Activated T-helper 9 cell treated with anti-CD3 and anti-CD28 coated beads, Interleukin-2, amount 50 U/mL, for 16 hours (primary cell): ENCODE data around the gene MSI2.
A peak's percentile ranks its signal among the peaks of the same experiment; 100 is the strongest.
"Not testable (repeated sequence)": the region's sequence is repeated elsewhere in the genome, so short reads cannot be mapped to it uniquely, and the experiment has no call there.

ENCODE experiments used
- DNase-seq: peaks from one replicate; pipeline ENCODE4 v3.0.0-alpha.2; 2020; ENCODE audit warnings: low read depth

Gene MSI2

DNA sequence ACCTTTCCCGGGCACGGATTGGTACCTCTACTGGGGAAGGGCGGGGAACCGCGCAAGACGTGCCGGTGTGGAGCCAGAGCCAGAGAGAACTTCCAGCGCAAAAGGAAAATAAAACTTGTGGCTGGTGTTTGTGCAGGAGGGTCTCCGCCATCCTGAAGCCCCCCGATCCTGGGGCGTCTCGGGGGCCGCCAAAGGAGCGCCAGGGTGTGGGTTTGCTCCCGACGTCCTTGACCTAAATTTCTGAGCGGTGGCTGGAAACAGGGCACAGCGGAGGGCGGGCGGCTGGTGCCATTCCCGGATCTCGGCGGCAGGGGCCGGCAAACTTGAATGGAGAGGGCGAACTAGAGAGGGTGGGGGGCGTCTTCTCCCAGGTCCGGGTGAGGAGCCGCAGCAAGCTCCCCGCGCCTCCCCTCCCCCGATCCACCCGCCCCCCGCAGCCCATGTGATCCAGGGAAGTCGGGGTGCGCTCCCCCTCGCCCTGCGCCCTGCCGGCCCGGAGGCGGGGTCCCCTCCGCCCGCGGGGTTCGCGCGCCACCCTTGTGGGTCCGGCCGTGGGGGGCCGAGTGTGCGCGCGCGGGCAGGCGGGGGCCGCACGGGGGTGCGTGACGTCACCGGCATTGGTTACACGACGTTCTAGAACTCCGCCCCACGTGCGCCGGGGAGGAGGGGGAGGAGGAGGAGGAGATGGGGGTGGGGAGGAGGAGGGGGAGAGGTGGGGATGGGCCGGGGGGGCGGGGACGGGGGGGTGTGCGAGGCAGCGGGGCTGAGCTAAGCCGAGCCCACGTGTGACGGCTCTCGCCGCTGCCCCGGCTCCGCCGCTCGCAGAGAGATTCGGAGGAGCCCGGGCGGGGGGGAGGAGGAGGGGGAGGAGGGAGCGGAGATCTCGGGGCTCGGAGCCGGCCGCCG is at the start of gene MSI2:
Gene MSI2, plus strand, starts transcription at position 748 of the 906 bp plus-strand sequence. CDS start 220 bp downstream, outside the sequence.
- peak; percentile 88 for DNase-seq

DNA sequence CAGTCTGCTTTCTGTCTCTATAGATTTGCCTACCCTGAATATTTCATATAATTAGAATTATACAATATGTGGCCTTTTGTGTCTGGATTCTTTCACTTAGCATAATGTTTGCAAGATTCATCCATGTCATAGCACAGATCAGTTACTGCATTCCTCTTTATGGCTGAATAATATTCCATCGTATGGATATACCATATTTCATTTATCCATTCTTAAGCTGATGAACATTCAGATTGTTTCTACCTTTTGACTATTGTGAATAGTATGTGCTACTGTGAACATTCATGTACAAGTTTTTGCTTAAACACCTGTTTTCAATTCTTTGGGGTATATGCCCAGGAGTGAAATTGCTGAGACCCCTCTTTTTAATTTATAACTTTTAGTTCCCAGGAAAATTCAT is 49.4 kb upstream of the MSI2 start:
- DNase-seq: no peak

DNA sequence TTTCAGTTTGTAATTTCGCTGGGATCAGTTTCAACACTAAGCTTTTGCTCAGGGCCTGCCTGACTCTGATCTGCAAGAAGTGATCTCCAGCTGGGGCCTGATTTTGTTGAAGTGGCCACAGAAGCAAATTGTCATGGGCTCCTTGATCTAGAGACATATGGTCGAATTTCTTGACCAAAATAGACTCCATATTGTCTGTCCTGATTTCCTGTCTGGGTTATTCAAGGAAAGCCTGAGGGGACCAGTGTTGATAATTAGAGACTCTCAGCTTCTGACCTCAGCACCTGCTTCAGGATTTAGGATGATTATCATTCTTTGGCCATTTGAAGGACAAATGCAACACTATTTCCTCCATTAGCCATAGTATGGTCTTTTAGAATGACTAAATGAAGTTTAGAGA is 48.9 kb upstream of the MSI2 start:
- DNase-seq: no peak

DNA sequence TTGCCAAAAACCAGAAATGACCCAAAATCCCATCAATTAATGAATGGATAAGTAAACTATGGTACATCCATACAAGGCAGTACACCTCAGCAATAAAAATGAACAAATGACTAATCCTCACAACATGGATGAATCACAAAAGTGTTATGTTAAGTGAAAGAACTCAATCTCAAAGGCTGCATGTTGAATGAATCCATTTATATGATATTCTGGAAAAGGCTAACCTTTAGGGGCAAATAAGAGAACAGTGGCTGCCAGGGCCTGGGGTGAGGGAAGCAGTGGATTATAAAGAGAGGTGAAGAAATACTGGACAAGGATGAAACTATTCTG is 46.1 kb upstream of the MSI2 start:
- no peak for DNase-seq

DNA sequence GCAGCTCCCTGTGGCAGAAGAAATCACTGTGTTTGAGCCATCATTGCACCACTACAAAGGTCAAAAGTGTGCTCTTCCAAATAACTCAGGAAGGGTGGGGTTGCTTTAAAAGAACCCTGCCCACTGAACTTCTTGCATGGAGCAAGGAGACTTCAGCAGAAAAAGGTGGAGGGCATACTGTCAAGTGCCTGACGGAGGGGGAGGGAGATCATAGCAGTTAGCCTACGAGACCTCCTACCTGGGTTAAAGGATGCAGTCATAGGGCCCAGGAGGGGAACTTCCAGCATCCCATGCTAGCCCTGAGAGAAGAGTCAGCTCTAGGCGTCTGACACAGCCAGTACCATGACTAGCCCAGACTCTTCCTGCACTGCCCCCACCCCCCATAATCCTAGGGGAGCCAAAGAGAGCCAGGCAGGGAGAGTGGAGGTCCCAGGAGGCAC is 45.3 kb upstream of the MSI2 start:
- no peak for DNase-seq

DNA sequence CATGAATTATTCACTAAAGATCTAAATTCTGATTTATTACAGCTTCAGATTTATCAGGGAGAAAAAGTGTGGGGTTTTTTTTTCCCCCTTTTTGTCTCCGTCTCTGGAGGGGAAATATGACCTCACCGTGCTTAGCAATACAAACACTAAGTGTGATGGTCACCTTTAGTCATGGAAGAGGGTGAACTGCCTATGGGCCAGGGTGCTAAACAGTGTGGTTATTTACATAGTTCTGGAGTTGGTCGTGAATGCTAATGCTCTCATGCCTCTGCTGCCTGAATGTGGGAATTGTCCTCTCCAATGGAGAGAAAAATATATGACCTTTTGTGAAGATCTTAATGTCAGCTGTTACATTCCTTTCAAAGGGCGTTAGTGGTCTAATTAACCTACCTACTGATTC is 44.8 kb upstream of the MSI2 start:
- DNase-seq: no peak

DNA sequence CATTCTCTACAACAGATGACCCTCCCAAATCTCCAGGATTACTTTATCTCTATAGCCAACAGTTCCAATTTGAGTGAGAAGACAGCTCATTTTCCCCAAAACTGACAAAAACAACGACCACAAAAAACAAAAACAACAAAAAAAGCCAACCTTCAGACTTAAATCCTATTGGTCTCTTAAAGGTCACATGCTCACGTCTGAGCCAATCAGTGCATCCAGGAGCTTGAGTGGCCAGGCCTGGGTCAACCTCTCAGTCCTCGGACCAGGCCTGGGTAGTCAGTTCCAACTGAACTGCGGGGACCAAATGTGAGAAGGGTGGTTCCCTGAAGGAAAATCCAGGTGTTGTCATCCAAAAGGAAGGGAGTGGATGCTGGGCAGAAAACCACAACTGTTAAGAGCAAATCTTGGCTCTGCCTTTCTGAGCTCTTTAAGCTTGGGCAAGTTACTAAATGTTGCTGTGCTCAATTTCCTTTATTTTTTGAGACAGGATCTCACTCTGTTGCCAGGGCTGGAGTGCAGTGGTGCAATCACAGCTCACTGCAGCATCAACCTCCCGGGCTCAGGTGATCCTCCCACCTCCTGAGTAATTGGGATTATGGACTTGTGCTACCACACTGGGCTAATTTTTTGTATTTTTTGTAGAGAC is 43.0 kb upstream of the MSI2 start:
- DNase-seq: no peak

DNA sequence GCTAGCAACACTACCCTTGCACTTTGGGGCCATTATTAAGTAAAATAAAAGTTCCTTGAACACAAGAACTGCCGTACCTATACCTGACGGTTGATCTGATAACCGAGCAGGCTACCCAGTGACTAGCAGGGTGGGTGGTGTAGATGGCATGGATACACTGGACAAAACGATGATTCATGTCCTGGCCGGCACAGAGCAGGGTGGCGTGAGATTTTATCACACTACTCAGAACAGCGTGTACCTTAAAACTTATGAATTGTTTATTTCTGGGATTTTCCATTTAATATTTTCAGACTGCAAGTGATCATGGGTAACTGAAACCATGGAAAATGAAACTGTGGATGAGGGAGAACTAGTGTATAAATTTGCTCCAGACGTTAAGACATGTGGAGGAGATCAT is 41.0 kb upstream of the MSI2 start:
- no peak for DNase-seq

DNA sequence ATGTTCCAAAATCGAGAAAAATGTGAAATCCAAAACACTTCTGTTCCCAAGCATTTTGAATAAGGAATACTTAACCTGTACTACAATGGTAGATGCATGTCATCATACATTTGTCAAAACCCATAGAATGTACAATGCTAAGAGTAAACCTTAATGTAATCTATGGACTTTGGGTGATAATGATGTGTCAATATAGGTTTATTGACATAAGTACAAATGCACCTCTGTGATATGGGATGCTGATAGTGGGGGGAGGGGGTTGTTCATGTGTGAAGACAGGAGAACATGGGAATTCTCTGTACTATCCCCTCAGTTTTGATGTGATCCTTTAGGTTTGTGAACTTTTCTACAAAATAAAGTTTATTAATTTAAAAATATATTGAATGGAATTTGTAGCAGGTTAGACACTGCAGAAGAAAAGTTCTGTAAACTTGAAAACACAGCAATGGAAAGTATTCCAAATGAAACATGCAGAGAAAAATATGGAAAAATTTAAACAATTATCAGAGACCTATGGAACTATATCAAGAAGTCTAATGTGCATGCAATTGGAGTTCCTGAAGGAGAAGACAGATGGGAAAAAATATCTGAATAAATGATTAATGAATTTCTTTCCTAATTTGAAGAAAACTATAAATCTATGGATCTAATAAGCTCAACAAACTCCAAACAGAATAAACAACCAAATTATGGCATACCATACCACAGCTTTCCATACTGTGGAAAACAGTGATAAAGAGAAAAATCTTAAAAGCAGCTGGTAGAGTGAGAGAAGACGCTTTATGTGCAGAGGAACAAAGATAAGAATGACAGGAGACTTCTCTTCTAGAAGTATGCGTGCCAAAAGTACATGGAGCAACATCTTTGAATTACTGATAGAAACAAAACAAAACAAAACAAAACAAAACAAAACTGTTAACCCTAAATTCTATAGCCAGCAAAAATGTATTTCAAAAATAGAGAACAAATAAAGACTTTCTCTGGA is 34.7 kb upstream of the MSI2 start:
- DNase-seq: no peak

DNA sequence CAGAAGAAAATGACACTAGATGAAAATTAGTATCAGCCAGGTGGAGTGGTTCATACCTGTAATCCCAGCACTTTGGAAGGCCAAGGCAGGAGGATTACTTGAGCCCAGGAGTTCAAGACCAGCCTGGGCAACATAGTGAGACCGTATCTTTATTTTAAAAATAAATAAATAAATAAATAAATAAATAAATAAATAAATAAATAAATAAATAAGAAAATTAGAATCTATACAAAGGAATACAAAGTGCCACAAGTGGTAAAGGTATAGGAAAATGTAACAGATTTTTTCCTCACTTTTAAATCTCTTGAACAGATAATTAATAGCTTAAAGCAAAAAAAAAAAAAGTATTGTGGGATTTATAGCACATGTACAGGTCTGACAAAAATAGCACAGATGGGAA is 33.9 kb upstream of the MSI2 start:
- not testable (repeated sequence) for DNase-seq

DNA sequence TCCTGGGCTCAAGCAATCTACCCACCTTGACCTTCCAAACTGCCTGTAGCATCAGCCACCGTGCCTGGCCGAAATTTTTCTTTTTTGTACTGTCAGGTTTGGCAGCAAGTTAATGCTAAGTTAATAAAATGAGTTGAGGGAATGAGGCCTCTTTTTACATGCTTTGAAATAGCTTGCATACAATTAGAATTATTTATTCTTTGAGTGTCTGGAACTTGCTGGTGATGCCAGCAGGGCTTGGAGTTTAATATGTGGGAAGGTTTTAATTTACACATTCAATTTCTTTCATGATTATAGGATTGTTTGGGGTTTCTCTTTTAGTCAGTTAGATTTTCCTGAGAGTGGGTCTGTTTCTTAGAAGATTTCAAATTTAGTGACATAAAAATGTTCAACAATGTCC is 31.2 kb upstream of the MSI2 start:
- DNase-seq: no peak

DNA sequence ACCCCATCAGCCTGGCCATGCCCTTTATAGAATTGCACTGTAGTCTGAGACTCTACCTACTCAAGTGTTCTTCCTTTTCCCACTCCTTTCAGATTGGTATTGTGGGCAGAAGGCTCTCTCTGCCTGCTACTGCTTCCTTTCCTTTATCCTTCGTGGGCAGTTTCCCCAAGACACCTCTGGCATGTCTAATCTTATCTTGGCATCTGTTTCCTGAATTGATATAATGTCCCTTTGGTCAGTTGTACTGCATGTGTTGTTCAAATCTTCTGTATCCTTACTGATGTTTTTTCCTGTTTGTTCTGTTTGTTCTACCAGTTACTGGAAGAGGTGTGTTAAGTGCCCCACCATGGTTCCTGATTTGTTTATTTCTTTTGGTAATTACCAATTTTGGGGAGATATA is 29.5 kb upstream of the MSI2 start:
- DNase-seq: no peak

DNA sequence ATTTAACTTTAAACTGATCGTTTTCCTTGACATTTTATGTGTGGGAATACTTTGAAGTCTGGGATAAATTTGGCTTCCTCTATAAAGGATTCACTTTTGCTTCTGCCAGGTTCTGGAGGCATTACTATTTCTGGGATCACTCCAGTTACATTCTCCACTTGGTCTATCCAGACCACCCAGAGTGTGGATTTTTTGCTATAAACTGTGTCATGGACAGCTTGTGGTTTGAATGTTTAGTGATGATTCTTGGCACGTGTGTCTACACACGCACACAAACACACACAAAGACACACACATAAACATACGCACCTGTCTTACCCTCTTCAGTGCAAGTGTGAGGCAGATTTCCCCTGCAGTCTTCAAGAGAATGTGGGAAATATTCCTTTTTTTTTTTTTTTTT is 27.4 kb upstream of the MSI2 start:
- DNase-seq: no peak

DNA sequence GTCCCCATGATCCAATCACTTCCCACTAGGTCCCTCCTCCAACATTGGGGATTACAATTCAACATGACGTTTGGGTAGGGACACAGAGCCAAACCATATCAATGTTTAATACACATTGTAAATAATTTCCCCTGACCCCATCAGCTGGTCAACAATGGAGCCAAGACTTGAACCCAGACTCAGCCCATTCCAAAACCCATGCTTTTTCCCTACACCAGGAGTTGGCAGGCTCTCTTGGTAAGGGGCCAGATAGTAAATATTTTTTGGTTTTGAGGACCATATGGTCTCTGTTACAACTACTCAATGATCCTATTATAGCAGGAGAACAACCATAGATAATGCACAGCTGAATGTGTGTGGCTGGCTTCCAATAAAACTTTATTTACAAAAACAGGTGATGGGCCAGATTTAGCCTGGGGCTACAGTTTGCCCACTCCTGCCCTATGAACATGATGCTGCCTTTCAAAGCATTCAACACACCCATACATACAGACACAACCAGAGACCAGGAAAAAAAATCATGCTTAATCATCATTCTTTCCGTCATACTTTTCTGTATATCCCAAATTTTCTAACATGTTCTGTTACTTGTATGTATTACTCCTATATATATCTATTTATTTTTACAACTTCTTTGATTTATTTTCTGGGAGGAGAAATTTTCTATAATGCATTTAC is 22.1 kb upstream of the MSI2 start:
- no peak for DNase-seq

DNA sequence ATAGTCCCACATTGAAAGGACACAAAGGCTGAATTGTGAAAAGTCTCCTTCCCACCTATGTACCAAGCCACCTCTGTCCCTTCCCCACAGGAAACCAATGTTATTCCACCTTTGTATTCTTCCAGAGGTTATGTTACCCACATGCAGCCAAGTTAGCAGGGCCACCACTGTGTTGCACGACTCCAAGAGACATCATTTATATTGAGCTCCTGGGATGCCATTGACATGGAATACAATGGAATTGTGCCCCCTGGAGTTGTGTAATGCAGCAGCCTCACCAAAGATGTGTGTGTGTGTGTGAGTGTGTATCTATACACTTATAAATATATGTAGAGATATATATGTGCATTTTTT is 21.6 kb upstream of the MSI2 start:
- no peak for DNase-seq

DNA sequence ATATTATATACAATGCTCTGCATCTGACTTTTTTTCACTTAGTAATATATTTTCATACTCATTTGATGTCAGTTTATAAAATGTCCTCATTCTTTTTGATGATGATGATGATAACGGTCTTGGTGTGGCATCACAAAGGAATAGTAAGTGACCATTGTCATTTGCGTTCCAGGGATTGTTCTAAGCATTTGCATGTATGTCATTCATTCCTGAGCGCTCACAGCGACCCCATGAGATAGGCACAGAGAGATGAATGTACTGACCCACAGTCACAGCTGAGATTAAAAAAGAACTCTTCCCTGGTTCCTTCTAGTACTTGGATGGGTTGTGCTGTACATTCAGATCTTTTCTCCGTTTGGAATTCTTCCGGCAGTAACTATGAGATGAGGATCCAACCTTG is 21.2 kb upstream of the MSI2 start:
- DNase-seq: no peak

DNA sequence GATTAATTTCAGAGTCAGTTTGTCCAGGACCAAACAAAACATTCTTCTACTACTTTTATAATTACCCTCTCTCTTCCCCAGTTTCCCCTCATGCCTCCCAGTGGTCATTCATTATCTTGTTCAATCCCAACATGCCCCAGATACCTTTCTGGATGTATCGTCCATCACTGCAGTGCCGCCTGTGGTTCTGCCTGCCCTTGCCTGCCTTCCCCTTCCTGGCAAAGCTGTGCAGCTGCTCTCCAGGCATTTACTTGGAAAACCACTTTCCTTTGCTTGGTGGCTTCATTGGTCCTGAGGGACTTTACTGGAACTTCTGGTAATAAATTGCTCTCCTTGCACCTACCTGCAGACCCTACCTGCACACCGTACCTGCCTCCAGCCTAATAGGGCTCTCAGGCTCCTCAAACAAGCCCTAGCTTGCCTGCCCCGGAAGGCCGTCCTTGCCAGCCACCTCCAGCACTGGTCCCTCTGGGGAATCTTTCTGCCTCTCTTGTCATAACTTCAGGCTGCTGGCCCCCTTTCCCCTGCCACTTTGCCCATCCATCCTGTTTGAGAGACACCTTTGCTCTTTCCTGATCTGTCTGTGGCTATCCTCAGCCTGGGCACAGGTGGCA is 19.5 kb upstream of the MSI2 start:
- DNase-seq: no peak

DNA sequence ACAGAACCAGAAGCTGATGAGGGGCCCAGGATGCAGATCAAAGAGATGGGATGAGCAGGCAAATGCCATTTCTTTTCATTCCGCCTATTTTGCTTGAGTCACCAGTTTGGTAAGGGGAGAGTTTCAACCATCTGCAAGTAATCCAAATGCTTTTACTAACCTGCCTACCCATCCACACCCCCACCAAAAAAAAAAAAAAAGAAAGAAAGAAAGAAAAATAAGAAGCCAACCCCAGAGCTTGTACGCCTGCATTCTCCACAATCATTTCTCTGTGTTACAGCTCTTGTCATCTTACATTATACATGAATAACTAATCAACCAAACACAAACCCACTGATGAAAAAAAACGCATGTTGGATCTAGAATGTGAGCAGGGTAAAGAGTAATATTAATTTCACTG is 15.7 kb upstream of the MSI2 start:
- no peak for DNase-seq

DNA sequence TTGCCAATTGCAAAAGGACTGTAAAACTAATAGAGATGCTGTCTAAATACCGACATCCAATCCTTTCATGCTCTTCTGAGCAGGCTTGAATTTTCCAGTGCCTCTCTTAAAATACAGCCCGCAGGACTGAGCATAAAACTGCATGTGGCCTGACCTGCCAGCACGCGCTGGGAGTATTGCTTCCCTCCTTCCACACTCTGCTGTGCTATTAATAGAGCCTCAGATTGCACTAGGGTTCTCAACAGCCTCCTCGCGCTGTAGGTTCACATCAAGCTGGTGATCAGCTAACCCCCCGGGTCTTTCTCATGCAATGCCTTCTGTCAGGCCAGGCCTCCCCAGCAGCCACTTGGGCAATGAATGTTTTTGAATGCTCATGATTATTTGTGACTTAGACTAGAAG is 14.2 kb upstream of the MSI2 start:
- no peak for DNase-seq

DNA sequence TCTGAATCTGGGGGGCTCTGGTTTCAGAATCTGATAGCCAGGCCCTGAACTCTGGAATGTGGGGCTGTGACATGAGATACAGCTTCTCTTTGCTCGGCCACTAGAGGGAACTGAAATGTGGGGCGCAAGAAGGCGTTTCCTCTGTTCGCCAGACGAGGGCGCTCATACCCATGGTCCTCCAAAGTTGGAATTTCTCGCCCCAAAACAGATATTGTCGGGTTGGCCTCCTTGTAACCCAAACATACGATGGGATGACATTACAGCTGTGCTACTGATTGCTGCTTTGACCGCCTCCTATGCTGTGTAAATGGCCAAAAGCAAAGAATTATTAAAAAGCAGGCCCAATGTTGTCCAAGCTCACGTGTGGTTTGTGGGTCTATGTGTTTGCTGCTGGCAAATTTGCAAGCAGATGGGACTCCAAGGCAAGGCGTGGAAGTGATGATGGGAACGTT is 13.1 kb upstream of the MSI2 start:
- DNase-seq: peak; percentile 55

DNA sequence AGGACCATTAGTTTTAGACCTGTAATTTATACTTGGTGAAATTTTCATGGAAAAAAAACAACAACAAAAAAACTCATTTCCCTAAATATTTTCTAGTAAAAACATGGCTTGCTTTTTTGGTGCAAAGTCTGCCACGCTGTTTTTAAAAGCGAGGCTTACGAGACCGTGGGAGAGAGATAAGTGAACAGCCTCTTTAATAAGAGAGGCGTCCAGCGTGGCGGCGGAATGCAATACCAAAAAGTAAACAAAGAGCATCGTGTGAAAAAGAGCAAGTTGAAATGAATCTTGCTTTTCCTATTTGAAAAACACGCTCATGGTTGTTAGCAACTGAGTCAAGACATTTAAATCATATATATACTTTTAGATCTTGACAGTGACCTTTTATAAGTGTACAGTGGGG is 10.5 kb upstream of the MSI2 start:
- DNase-seq: no peak

DNA sequence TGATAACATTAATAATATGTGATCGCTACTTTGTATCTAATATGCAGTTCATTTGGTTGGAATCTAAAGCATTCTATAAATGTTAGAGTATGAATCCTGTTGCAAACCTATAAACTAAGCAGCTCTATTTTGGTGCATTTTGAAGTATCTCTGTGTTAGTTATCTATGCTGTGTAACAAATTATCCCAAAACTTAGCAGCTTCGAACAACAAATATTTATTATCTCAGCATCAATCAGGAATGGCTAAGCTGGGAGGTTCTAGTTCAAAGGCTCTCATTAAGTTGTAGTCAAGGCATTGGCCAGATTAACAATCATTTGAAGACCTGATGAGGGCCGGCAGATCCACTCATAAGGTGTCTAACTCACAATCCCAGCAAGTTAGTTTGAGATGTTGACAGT is 10.1 kb upstream of the MSI2 start:
- DNase-seq: no peak
